Mononuclear cell (primary cell): ENCODE measurements around the gene BBS1. TPM values are rescaled to one million over a fixed set of nuclear protein-coding genes. Genes with fewer than 3 reads are reported as not detected.
"Not testable (repeated sequence)": the region's sequence is repeated elsewhere in the genome, so short reads cannot be mapped to it uniquely, and the experiment has no call there.

ENCODE experiments used
- H3K27me3 ChIP-seq: 2 replicates; pipeline ENCODE4 v1.6.0; 2011; ENCODE audit warnings: low read length, control low read depth; ENCODE audit not compliant: insufficient read depth
- H3K4me1 ChIP-seq: 2 replicates; pipeline ENCODE4 v1.5.1; 2011; ENCODE audit warnings: mild to moderate bottlenecking, low read length, control low read depth; ENCODE audit not compliant: insufficient read depth
- H3K4me3 ChIP-seq: 2 replicates; pipeline ENCODE4 v1.5.1; 2011; ENCODE audit warnings: mild to moderate bottlenecking, low read length, moderate library complexity
- H3K9me3 ChIP-seq: 2 replicates; pipeline ENCODE4 v1.5.1; 2011; ENCODE audit warnings: low read depth, mild to moderate bottlenecking, control low read depth, low read length
- total RNA-seq: library from RNA; depleted of rRNA; stranded (reverse); fragments of >200 nt; gene quantifications from one replicate; pipeline ENCODE4 v1.2.3, GENCODE V29; 2012

Gene BBS1
- total RNA-seq: 12.6 TPM

GRCh38 chr11:66510271-66510989 is at the start of gene BBS1:
Gene BBS1 (plus strand): TSS chr11:66510635. CDS start chr11:66510660, 25 bp downstream.
- Histone ChIP-seq H3K4me3 (peak within 1 kb of the TSS; percentile 66), H3K27me3 (no peaks in the 10 kb centered on the region), H3K9me3 (no peaks in the 10 kb centered on the region), H3K4me1 (peaks cover 15% of the 10 kb centered on the region)

- H3K9me3 ChIP-seq: no peaks in the 10 kb centered on the region
- H3K4me3 ChIP-seq: no peak overlapping the region
- no peaks in the 10 kb centered on the region for H3K27me3 ChIP-seq
- H3K4me1 ChIP-seq: peaks cover 42% of the 10 kb centered on the region
These were observed 48.4 kb upstream of the BBS1 start for GRCh38 chr11:66462010-66462409.

DNA sequence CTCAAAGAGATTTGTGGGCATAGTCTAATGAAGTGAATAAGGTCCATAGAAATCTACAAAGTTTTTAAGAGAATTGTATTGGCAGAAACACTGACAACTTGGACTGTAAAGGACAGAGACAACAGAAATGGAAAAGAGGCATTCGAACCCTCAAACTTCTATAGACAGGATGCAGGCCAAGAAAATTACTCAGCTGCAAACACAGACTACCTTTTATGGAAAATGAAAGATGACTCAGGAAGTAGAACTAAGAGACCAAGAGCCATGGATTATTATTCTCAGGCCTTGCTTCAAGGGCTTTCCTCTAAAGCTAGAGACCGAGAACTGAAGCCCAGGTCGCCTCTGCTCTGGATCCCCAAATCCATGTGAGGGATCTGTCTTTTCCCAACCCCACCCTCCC is 47.5 kb upstream of the BBS1 start:
- Histone ChIP-seq H3K27me3 (no peaks in the 10 kb centered on the region), H3K9me3 (no peaks in the 10 kb centered on the region), H3K4me3 (no peak overlapping the region), H3K4me1 (peaks cover 43% of the 10 kb centered on the region)

DNA sequence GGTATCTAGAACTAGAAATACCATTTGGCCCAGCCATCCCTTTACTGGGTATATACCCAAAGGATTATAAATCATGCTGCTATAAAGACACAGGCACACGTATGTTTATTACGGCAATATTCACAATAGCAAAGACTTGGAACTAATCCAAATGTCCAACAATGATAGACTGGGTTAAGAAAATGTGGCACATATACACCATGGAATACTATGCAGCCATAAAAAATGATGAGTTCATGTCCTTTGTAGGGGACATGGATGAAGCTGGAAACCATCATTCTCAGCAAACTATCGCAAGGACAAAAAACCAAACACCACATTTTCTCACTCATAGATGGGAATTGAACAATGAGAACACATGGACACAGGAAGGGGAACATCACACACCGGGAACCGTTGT is 46.3 kb upstream of the BBS1 start:
- H3K9me3 ChIP-seq: not testable (repeated sequence)

DNA sequence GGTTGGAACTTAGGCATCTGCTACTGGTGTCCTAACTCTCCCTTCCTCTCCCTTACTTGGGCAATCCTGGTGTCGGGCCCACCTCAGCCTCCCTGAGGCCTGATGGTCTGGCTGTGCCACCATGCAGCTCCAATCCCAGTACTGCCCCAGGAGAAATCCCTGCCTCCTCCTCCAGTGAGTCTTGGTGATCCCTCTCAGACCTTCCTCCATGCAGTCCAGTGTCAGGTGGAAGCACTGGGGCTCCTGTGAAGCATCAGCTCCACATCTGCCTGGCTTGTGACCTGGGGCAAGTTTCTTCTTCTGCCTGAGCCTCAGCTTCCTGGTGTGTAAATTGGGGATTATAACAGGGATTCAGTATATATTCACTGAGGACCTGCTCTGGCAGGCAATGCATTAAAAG is 45.5 kb upstream of the BBS1 start:
- H3K4me1 ChIP-seq: peaks cover 32% of the 10 kb centered on the region
- no peak overlapping the region for H3K4me3 ChIP-seq
- H3K9me3 ChIP-seq: no peaks in the 10 kb centered on the region
- no peaks in the 10 kb centered on the region for H3K27me3 ChIP-seq

More for the DNA sequence above, 46.3 kb upstream of the BBS1 start:
- not testable (repeated sequence) for H3K27me3 ChIP-seq, H3K4me3 ChIP-seq
- peaks cover 39% of the 10 kb centered on the region for H3K4me1 ChIP-seq

- H3K4me3 ChIP-seq: peak overlapping the region; percentile 52
- no peaks in the 10 kb centered on the region for H3K27me3 ChIP-seq
- H3K9me3 ChIP-seq: no peaks in the 10 kb centered on the region
- H3K4me1 ChIP-seq: peaks cover 32% of the 10 kb centered on the region
These were observed 44.8 kb upstream of the BBS1 start for GRCh38 chr11:66465373-66466224.

DNA sequence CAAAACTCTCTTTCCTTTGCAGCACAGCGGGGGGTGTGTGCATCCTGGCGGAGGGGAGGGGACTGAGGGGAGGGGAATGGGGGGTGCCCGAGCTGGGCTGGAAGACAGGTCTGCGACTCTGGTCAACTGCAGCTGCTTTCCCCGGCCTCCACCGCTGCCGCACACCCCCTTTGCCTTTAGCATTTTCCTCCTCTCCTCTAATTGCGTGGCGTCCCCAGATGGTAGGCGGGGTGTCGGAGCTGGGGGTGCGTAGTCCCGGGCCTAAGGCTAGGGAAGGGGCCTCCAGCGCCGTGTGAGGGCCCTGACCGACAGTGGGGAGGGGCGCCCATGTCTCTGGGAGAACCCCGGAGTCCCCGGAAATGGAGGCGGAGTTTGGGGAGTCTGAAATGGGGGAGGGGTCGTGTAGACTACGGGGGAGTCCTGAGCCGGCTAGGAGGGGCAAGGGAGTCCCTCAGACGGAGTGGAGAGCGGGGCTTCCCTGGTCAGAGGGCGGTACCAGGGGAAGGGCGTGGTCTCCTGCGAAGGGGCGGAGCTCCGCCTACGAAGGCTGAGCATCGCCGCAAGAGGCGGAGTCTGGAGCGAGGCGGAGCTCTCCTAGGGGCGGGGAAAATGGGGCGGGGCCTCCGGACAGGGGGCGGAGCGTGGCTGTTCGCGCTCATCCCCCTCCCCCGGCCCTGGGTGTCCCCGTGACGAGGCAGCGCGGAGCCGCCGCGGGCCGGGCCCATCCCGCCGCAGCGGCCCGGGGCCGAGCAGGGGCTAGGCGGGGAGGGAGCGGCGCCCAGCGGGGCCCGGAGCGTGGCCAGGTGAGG is 44.0 kb upstream of the BBS1 start, which contains the start of gene PELI3:
TSS of gene PELI3 (plus strand) at position 681 of the 809 bp plus-strand sequence. CDS start 1,224 bp downstream, outside the sequence.
- no peaks in the 10 kb centered on the region for H3K27me3 ChIP-seq
- H3K4me3 ChIP-seq: peak within 1 kb of the TSS; percentile 52
- no peaks in the 10 kb centered on the region for H3K9me3 ChIP-seq
- peaks cover 32% of the 10 kb centered on the region for H3K4me1 ChIP-seq

DNA sequence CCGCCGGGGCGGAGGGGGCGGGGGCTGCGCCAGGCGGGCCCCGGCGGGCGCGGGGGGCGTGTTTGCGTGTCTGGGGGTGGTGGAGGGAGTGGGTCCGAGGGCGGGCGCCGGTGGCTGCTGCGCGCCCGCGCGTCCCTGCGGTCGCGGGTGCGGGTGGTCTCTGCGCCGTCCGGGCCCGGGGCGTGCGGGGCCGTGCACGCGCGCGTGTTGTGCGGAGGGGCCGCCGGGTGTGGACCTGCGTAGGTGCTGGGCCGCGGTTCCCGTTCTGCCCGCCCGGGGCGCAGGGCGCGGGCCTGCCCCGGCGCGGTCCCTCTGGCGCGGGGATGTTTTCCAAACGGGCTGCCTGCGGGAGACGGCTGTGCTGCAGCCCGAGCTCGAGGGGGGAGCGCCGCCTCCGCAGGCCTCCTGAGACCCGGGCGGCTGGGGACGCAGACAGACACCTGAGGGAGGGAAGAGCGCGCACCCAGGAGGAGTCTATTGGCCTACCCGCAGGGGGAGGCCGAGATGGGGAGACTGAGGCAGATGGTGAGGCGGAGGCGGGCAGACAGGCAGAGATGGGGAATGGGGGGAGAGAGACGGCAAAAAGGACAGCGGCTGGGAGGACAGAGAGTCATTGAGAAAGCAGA is 43.3 kb upstream of the BBS1 start:
- peak overlapping the region; percentile 52 for H3K4me3 ChIP-seq
- no peaks in the 10 kb centered on the region for H3K27me3 ChIP-seq
- H3K4me1 ChIP-seq: peaks cover 26% of the 10 kb centered on the region
- no peaks in the 10 kb centered on the region for H3K9me3 ChIP-seq

DNA sequence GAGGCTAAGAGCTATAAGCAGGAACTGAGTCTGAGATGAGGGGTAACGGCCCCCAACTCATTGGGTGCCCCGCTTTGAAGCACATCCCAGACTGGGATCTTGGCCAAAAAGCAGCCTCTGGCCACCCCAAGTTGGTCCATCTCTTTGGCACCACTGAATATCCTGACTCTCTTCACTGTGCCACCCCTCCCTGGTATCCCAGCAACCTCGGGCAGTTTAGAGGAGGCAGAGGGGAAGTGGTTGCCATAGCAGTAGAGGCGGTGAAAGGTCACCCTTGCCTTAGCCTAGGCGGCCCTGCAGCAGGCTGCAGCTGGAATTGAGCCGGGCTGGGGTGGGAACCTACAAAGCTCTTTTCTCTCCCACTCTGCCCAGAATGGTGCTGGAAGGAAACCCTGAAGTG is 42.7 kb upstream of the BBS1 start:
- Histone ChIP-seq H3K27me3 (no peaks in the 10 kb centered on the region), H3K4me1 (peaks cover 26% of the 10 kb centered on the region), H3K9me3 (no peaks in the 10 kb centered on the region), H3K4me3 (peak overlapping the region; percentile 52)

DNA sequence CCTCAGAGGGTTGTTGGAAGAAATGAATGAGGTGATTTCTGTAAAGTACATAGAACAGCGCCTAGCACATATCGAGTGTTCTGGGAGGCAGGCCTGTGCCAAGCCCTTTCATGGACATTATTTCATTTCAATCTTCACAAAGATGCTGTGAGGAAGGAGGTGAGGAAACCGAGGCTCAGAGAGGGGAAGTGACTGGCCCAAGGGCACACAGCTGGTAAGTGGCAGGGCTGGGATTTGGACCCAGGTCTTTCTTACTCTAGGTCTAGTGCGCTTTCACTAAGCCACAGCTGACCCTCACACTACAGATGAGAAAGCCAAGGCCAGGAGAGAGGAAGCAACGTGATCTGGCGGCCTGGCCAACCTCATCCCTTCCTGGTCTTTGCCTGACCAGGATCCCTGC is 41.7 kb upstream of the BBS1 start:
- no peaks in the 10 kb centered on the region for H3K27me3 ChIP-seq
- H3K4me3 ChIP-seq: no peak overlapping the region
- peaks cover 26% of the 10 kb centered on the region for H3K4me1 ChIP-seq
- H3K9me3 ChIP-seq: no peaks in the 10 kb centered on the region

GRCh38 chr11:66469441-66469840 is 41.0 kb upstream of the BBS1 start:
- no peak overlapping the region for H3K4me3 ChIP-seq
- no peaks in the 10 kb centered on the region for H3K9me3 ChIP-seq
- H3K4me1 ChIP-seq: peaks cover 26% of the 10 kb centered on the region
- no peaks in the 10 kb centered on the region for H3K27me3 ChIP-seq

GRCh38 chr11:66470015-66470414 is 40.4 kb upstream of the BBS1 start:
- Histone ChIP-seq H3K27me3 (no peaks in the 10 kb centered on the region), H3K9me3 (no peaks in the 10 kb centered on the region), H3K4me1 (peaks cover 26% of the 10 kb centered on the region), H3K4me3 (no peak overlapping the region)

DNA sequence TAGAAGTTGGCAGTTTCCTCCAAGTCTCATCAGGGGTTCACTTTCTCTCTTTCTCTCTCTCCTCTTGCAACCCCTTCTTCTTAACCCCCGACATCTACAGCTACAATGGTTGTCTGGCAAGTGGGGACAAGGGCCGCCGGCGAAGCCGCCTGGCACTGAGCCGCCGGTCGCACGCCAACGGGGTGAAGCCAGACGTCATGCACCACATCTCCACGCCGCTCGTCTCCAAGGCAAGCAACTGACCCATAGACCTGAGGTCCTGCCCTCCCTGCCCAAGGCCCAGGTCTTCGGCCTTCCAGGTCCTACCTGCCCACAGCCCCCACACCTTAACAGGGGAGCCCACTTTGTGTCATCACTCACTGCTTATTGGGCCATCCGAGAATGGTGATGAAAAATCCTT is 39.3 kb upstream of the BBS1 start:
- H3K4me1 ChIP-seq: peaks cover 16% of the 10 kb centered on the region
- H3K27me3 ChIP-seq: no peaks in the 10 kb centered on the region
- H3K4me3 ChIP-seq: no peak overlapping the region
- no peaks in the 10 kb centered on the region for H3K9me3 ChIP-seq

- H3K27me3 ChIP-seq: no peaks in the 10 kb centered on the region
- H3K9me3 ChIP-seq: no peaks in the 10 kb centered on the region
- H3K4me1 ChIP-seq: peaks cover 16% of the 10 kb centered on the region
- no peak overlapping the region for H3K4me3 ChIP-seq
These were observed 38.4 kb upstream of the BBS1 start for GRCh38 chr11:66472054-66472453.
